GM19023 (cell line): ENCODE measurements around the gene PDSS1.
"Not testable (repeated sequence)": the region's sequence is repeated elsewhere in the genome, so short reads cannot be mapped to it uniquely, and the experiment has no call there.

Source experiments
- ATAC-seq: cut with Tn5 transposase; IDR thresholded peaks from one replicate; pipeline ENCODE4 v1.9.1; 2021; ENCODE audit warnings: mild to moderate bottlenecking, moderate library complexity; ENCODE audit not compliant: unreplicated experiment

PDSS1 gene

GRCh38 chr10:26738301-26738911 is 40.9 kb downstream of the PDSS1 start:
- no peak for ATAC-seq

GRCh38 chr10:26739071-26739631 is 41.6 kb downstream of the PDSS1 start:
- ATAC-seq: no peak

GRCh38 chr10:26741368-26741767 is 43.9 kb downstream of the PDSS1 start:
- ATAC-seq: no peak

GRCh38 chr10:26743091-26743490 is 45.6 kb downstream of the PDSS1 start:
- ATAC-seq: no peak

GRCh38 chr10:26743841-26744240 is 46.3 kb downstream of the PDSS1 start:
- ATAC-seq: no peak

- ATAC-seq: no peak
Measured at GRCh38 chr10:26746061-26746460, 48.6 kb downstream of the PDSS1 start.

GRCh38 chr10:26755443-26755903 is 58.0 kb downstream of the PDSS1 start:
- peak; percentile 93 for ATAC-seq

GRCh38 chr10:26759008-26759407 is 61.5 kb downstream of the PDSS1 start:
- ATAC-seq: no peak

GRCh38 chr10:26765549-26765948 is 68.0 kb downstream of the PDSS1 start:
- ATAC-seq: no peak

GRCh38 chr10:26770069-26770468 is 72.6 kb downstream of the PDSS1 start:
- no peak for ATAC-seq

GRCh38 chr10:26773633-26774032 is 76.1 kb downstream of the PDSS1 start:
- no peak for ATAC-seq

GRCh38 chr10:26776258-26776657 is 78.8 kb downstream of the PDSS1 start:
- no peak for ATAC-seq

- no peak for ATAC-seq
Measured at GRCh38 chr10:26777686-26778085, 80.2 kb downstream of the PDSS1 start.

GRCh38 chr10:26779176-26779860 is 81.8 kb downstream of the PDSS1 start:
- ATAC-seq: no peak

- peak; percentile 30 for ATAC-seq
Measured at GRCh38 chr10:26780106-26780792, 82.7 kb downstream of the PDSS1 start.

- ATAC-seq: peak; percentile 53
Measured at GRCh38 chr10:26780793-26781601, 83.5 kb downstream of the PDSS1 start.

- no peak for ATAC-seq
Measured at GRCh38 chr10:26781797-26782196, 84.3 kb downstream of the PDSS1 start.

GRCh38 chr10:26787362-26787761 is 89.9 kb downstream of the PDSS1 start:
- no peak for ATAC-seq

- ATAC-seq: not testable (repeated sequence)
Measured at GRCh38 chr10:26789779-26790178, 92.3 kb downstream of the PDSS1 start.

GRCh38 chr10:26790221-26790995 is 92.9 kb downstream of the PDSS1 start:
- ATAC-seq: no peak
